Skin epidermis (tissue), 12 donors: ENCODE measurements around the gene ISYNA1.

Experiments
- H3K27ac ChIP-seq, 21 experiments: fragments of 200-600 bp; sonication (generic) in 11 of 21; one replicate each; pipeline ENCODE4 v1.5.0; 2020; ENCODE audit warnings: mild to moderate bottlenecking in 3 of 21, inconsistent platforms in 2 of 21, moderate library complexity in 2 of 21
- H3K4me3 ChIP-seq, 7 experiments: fragments of 200-600 bp; sonication (generic) in 2 of 7; one replicate each; pipeline ENCODE4 v1.5.0; 2020; ENCODE audit warnings: inconsistent platforms in 2 of 7, mild to moderate bottlenecking in 2 of 7, moderate library complexity in 1 of 7

ISYNA1 gene

GRCh38 chr19:18388100-18388959, 49.6 kb downstream of the ISYNA1 start:
- H3K27ac ChIP-seq: peak overlapping the region in 7 of 21 experiments; percentile 1 to 53 (median 29)

GRCh38 chr19:18386543-18387271, 51.2 kb downstream of the ISYNA1 start:
- peak overlapping the region in 1 of 21 experiments; percentile 12 for H3K27ac ChIP-seq
- H3K4me3 ChIP-seq: peak overlapping the region in 2 of 7 experiments; percentile 5 to 6

More at GRCh38 chr19:18388100-18388959, 49.6 kb downstream of the ISYNA1 start:
- H3K4me3 ChIP-seq: peak overlapping the region; percentile 17 to 28 (median 23)

- peak within 1 kb of the TSS in 2 of 21 experiments; percentile 12 to 44 for H3K27ac ChIP-seq
- H3K4me3 ChIP-seq: peak within 1 kb of the TSS in 3 of 7 experiments; percentile 5 to 22 (median 6)
These were observed 52.0 kb downstream of the ISYNA1 start, which contains the start of gene GDF15 for GRCh38 chr19:18385675-18386542. Gene GDF15, plus strand, starts transcription at chr19:18386158. Its CDS starts 32 bp downstream, at chr19:18386190.

DNA sequence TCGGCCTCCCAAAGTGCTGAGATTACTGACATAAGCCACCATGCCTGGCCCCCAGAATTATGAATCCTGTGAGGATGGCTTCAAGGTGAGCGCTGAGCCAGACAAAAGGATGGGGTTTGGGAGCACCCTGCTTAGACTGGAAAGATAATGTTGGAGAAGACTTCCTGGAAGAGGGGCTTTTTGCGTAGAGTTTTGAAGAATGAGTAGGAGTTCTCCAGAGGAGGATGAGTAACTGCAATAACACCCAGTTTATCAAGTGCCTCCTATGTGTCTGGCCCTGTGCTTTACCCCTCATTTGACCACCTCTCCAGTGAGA, 52.6 kb downstream of the ISYNA1 start:
- Histone ChIP-seq H3K27ac (no peak overlapping the region), H3K4me3 (no peak overlapping the region)

DNA sequence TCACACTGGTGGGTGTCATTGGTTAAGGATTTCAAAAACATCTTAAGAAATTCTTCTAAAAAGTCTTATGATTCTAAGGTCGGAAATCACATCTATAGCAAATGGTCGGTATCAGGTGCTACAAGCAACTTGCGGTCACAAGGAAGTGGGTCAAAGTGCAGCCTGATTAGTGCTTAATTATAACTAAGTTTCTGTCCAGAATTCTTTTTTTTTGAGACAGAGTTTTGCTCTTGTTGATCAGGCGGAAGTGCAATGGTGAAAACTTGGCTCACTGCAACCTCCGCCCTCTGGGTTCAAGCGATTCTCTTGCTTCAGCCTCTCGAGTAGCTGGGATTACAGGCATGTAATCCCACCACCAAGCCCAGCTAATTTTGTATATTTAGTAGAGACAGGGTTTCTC, 53.2 kb downstream of the ISYNA1 start:
- Histone ChIP-seq H3K4me3 (no peak overlapping the region), H3K27ac (no peak overlapping the region)
